CD8-positive, alpha-beta memory T cell (primary cell): ENCODE results near the gene MAPRE2. TPM values are rescaled to one million over a fixed set of nuclear protein-coding genes. Genes with fewer than 3 reads are reported as not detected.

Experiments used
- CTCF ChIA-PET: fragments of 350-600 bp; sonication (Branson Sonifier 250); formaldehyde crosslinking; loops from one replicate; lab custom pipeline; 2021; ENCODE audit warnings: antibody characterized with exemption; lab: Charles Lee
- POLR2A ChIA-PET: fragments of 350-600 bp; sonication (Branson Sonifier 250); formaldehyde crosslinking; loops from one replicate; lab custom pipeline; 2021; ENCODE audit warnings: antibody characterized with exemption; lab: Charles Lee
- DNase-seq, 5 donors: peaks; one replicate each; pipeline versions ENCODE4 v3.0.0 to v3.0.0-alpha.2; 2020 to 2022; ENCODE audit warnings: mixed read lengths in 1 of 5
- H3K27ac ChIP-seq: one replicate; pipeline ENCODE4 v1.7.0; 2013; ENCODE audit warnings: low read depth, mild to moderate bottlenecking, low read length, moderate library complexity
- H3K27me3 ChIP-seq: 2 replicates; pipeline ENCODE4 v1.7.0; 2013; ENCODE audit warnings: low read length, mild to moderate bottlenecking; ENCODE audit not compliant: insufficient read depth, poor library complexity, severe bottlenecking
- H3K36me3 ChIP-seq: 2 replicates; pipeline ENCODE4 v1.7.0; 2013; ENCODE audit warnings: mild to moderate bottlenecking, low read length, moderate library complexity; ENCODE audit not compliant: insufficient read depth
- H3K4me1 ChIP-seq: 2 replicates; pipeline ENCODE4 v1.7.0; 2013; ENCODE audit warnings: mild to moderate bottlenecking, low read length, moderate library complexity; ENCODE audit not compliant: insufficient read depth
- H3K4me3 ChIP-seq: 2 replicates; pipeline ENCODE4 v1.7.0; 2013; ENCODE audit warnings: mild to moderate bottlenecking, low read length
- H3K9me3 ChIP-seq: 2 replicates; pipeline ENCODE4 v1.7.0; 2013; ENCODE audit warnings: mild to moderate bottlenecking, low read length
- H3K27ac Mint-ChIP-seq, 8 donors: one replicate each; pipeline ENCODE4 v1.8.0; 2020 to 2021; ENCODE audit warnings: mixed read lengths in 8 of 8, mild to moderate bottlenecking in 6 of 8, inconsistent platforms in 3 of 8, moderate library complexity in 3 of 8
- H3K27me3 Mint-ChIP-seq, 2 donors: one replicate each; pipeline ENCODE4 v1.8.0; 2020 to 2021; ENCODE audit warnings: mixed read lengths in 2 of 2, mild to moderate bottlenecking in 1 of 2, moderate library complexity in 1 of 2
- H3K36me3 Mint-ChIP-seq, 3 donors: one replicate each; pipeline ENCODE4 v1.8.0; 2020 to 2021; ENCODE audit warnings: mixed read lengths in 3 of 3, inconsistent platforms in 1 of 3, mild to moderate bottlenecking in 1 of 3
- H3K4me1 Mint-ChIP-seq, 3 donors: one replicate each; pipeline ENCODE4 v1.8.0; 2020 to 2021; ENCODE audit warnings: mixed read lengths in 3 of 3, inconsistent platforms in 1 of 3, mild to moderate bottlenecking in 1 of 3
- H3K4me3 Mint-ChIP-seq, 7 donors: one replicate each; pipeline ENCODE4 v1.8.0; 2020 to 2021; ENCODE audit warnings: mixed read lengths in 7 of 7, mild to moderate bottlenecking in 6 of 7, moderate library complexity in 4 of 7, inconsistent platforms in 2 of 7
- H3K9me3 Mint-ChIP-seq, 5 donors: one replicate each; pipeline ENCODE4 v1.8.0; 2020 to 2022; ENCODE audit warnings: mixed read lengths in 5 of 5, mild to moderate bottlenecking in 3 of 5, moderate library complexity in 2 of 5, inconsistent platforms in 1 of 5
- polyA plus RNA-seq: library from polyadenylated mRNA; unstranded; fragments of 300-500 nt; fragmentation: Illumina TruSeq; gene quantifications from one replicate; pipeline ENCODE4 v1.2.3, GENCODE V29; 2021
- total RNA-seq, 2 experiments: library from RNA; stranded (reverse); gene quantifications; one replicate each; pipeline ENCODE4 v1.2.3, GENCODE V29; 2021

MAPRE2 gene
- total and polyA plus RNA-seq, 3 experiments from 2014 or later: 38.5 to 80.4 (median 38.6) TPM

- POLR2A ChIA-PET: no interaction called here
Observed at GRCh38 chr18:35121038-35121437, 79.8 kb downstream of the MAPRE2 start.

GRCh38 chr18:35121531-35121930 is 80.3 kb downstream of the MAPRE2 start:
- Histone ChIP-seq H3K9me3 (no peaks in the 10 kb centered on the region), H3K4me3 (no peak overlapping the region), H3K27ac (no peak overlapping the region), H3K4me1 (peaks cover 4% of the 10 kb centered on the region), H3K27me3 (no peaks in the 10 kb centered on the region), H3K36me3 (peaks cover under 1% of the 10 kb centered on the region)
- H3K27ac Mint-ChIP-seq: peak overlapping the region in 4 of 8 donors; percentile 2 to 62 (median 36)
- H3K36me3 Mint-ChIP-seq: peaks cover 0 to 40% (median 13%) of the 10 kb centered on the region in 3 donors
- DNase-seq: no peak
- H3K4me3 Mint-ChIP-seq: no peak overlapping the region
- CTCF ChIA-PET: no interaction called here
- H3K9me3 Mint-ChIP-seq: no peaks in the 10 kb centered on the region
- peaks cover 55 to 75% (median 65%) of the 10 kb centered on the region in 3 donors for H3K4me1 Mint-ChIP-seq
- POLR2A ChIA-PET: no interaction called here
- H3K27me3 Mint-ChIP-seq: no peaks in the 10 kb centered on the region

More at GRCh38 chr18:35121038-35121437, 79.8 kb downstream of the MAPRE2 start:
- Histone ChIP-seq H3K36me3 (no peaks in the 10 kb centered on the region), H3K9me3 (no peaks in the 10 kb centered on the region), H3K4me1 (peaks cover 8% of the 10 kb centered on the region), H3K27me3 (no peaks in the 10 kb centered on the region), H3K27ac (no peak overlapping the region), H3K4me3 (no peak overlapping the region)
- Mint-ChIP-seq H3K4me1 (peaks cover 59 to 80% (median 70%) of the 10 kb centered on the region in 3 donors), H3K27me3 (no peaks in the 10 kb centered on the region), H3K27ac (peak overlapping the region in 2 of 8 donors; percentile 53 to 55), H3K36me3 (peaks cover 0 to 40% (median 14%) of the 10 kb centered on the region in 3 donors), H3K9me3 (no peaks in the 10 kb centered on the region), H3K4me3 (no peak overlapping the region)
- CTCF ChIA-PET: no interaction called here
- DNase-seq: no peak

- Histone ChIP-seq H3K4me3 (no peak overlapping the region), H3K9me3 (no peaks in the 10 kb centered on the region), H3K4me1 (no peaks in the 10 kb centered on the region), H3K27me3 (no peaks in the 10 kb centered on the region), H3K36me3 (peaks cover 12% of the 10 kb centered on the region), H3K27ac (no peak overlapping the region)
- Mint-ChIP-seq H3K27ac (peak overlapping the region in 5 of 8 donors; percentile 2 to 88 (median 53)), H3K36me3 (peaks cover 0 to 43% (median 12%) of the 10 kb centered on the region in 3 donors), H3K4me3 (no peak overlapping the region), H3K27me3 (no peaks in the 10 kb centered on the region), H3K9me3 (no peaks in the 10 kb centered on the region), H3K4me1 (peaks cover 44 to 63% (median 53%) of the 10 kb centered on the region in 3 donors)
- ChIA-PET POLR2A (no interaction called here), CTCF (interaction anchor here (0.8 to 1.5 kb wide), 3 partner anchors 37 to 96 kb away, joined by 3 read pairs; no protein-coding TSS in a partner anchor)
- peak in 1 of 5 donors; percentile 27 for DNase-seq
Observed at GRCh38 chr18:35122586-35123224, 81.5 kb downstream of the MAPRE2 start.

- H3K4me3 Mint-ChIP-seq: no peak overlapping the region
- ChIA-PET CTCF (no interaction called here), POLR2A (no interaction called here)
- no peaks in the 10 kb centered on the region for H3K9me3 Mint-ChIP-seq
- H3K4me3 ChIP-seq: no peak overlapping the region
- peaks cover 42 to 52% (median 43%) of the 10 kb centered on the region in 3 donors for H3K4me1 Mint-ChIP-seq
- no peak overlapping the region for H3K27ac ChIP-seq
- no peaks in the 10 kb centered on the region for H3K4me1 ChIP-seq
- no peaks in the 10 kb centered on the region for H3K27me3 ChIP-seq
- H3K36me3 Mint-ChIP-seq: peaks cover 0 to 50% (median 14%) of the 10 kb centered on the region in 3 donors
- H3K36me3 ChIP-seq: peaks cover 17% of the 10 kb centered on the region
- H3K27ac Mint-ChIP-seq: peak overlapping the region in 5 of 8 donors; percentile 17 to 61 (median 37)
- no peak for DNase-seq
- peaks cover 0 to under 1% of the 10 kb centered on the region in 2 donors for H3K27me3 Mint-ChIP-seq
- H3K9me3 ChIP-seq: no peaks in the 10 kb centered on the region
Observed at GRCh38 chr18:35123811-35124210, 82.6 kb downstream of the MAPRE2 start.

GRCh38 chr18:35127201-35127600 is 86.0 kb downstream of the MAPRE2 start:
- Mint-ChIP-seq H3K27me3 (peaks cover 0 to 2% of the 10 kb centered on the region in 2 donors), H3K9me3 (no peaks in the 10 kb centered on the region), H3K36me3 (peaks cover 0 to 76% (median 22%) of the 10 kb centered on the region in 3 donors), H3K4me1 (peaks cover 19 to 24% (median 19%) of the 10 kb centered on the region in 3 donors), H3K4me3 (peak overlapping the region in 1 of 7 donors; percentile 56), H3K27ac (peak overlapping the region in 2 of 8 donors; percentile 47 to 57)
- H3K27ac ChIP-seq: no peak overlapping the region
- DNase-seq: no peak
- H3K4me1 ChIP-seq: no peaks in the 10 kb centered on the region
- no peaks in the 10 kb centered on the region for H3K9me3 ChIP-seq
- H3K36me3 ChIP-seq: peaks cover 44% of the 10 kb centered on the region
- H3K27me3 ChIP-seq: no peaks in the 10 kb centered on the region
- POLR2A ChIA-PET: no interaction called here
- CTCF ChIA-PET: interaction anchor here (1.1 to 2.0 kb wide), 3 partner anchors 23 to 100 kb away, joined by 3 to 7 read pairs (median 3); no protein-coding TSS in a partner anchor
- no peak overlapping the region for H3K4me3 ChIP-seq

GRCh38 chr18:35128675-35129074 is 87.5 kb downstream of the MAPRE2 start:
- no peaks in the 10 kb centered on the region for H3K4me1 ChIP-seq
- Mint-ChIP-seq H3K36me3 (peaks cover 2 to 83% (median 24%) of the 10 kb centered on the region in 3 donors), H3K27ac (peak overlapping the region in 3 of 8 donors; percentile 3 to 66 (median 38)), H3K4me3 (no peak overlapping the region), H3K9me3 (no peaks in the 10 kb centered on the region), H3K4me1 (peaks cover 7 to 12% (median 8%) of the 10 kb centered on the region in 3 donors), H3K27me3 (peaks cover 0 to 2% of the 10 kb centered on the region in 2 donors)
- H3K36me3 ChIP-seq: peaks cover 46% of the 10 kb centered on the region
- no peak overlapping the region for H3K27ac ChIP-seq
- no peak for DNase-seq
- ChIA-PET POLR2A (no interaction called here), CTCF (no interaction called here)
- no peaks in the 10 kb centered on the region for H3K9me3 ChIP-seq
- H3K27me3 ChIP-seq: no peaks in the 10 kb centered on the region
- no peak overlapping the region for H3K4me3 ChIP-seq

- H3K27ac Mint-ChIP-seq: peak overlapping the region in 7 of 8 donors; percentile 17 to 90 (median 45)
- H3K9me3 Mint-ChIP-seq: no peaks in the 10 kb centered on the region
- H3K4me3 Mint-ChIP-seq: no peak overlapping the region
- peaks cover 0 to 7% (median 0%) of the 10 kb centered on the region in 3 donors for H3K4me1 Mint-ChIP-seq
- no peaks in the 10 kb centered on the region for H3K27me3 ChIP-seq
- H3K36me3 ChIP-seq: peaks cover 54% of the 10 kb centered on the region
- no peaks in the 10 kb centered on the region for H3K9me3 ChIP-seq
- peaks cover 4 to 91% (median 24%) of the 10 kb centered on the region in 3 donors for H3K36me3 Mint-ChIP-seq
- no peak overlapping the region for H3K27ac ChIP-seq
- no peaks in the 10 kb centered on the region for H3K4me1 ChIP-seq
- POLR2A ChIA-PET: no interaction called here
- DNase-seq: no peak
- CTCF ChIA-PET: interaction anchor here (1.1 kb wide), 1 partner anchor 13 kb away, joined by 3 read pairs; no protein-coding TSS in a partner anchor
- H3K27me3 Mint-ChIP-seq: peaks cover 0 to 2% of the 10 kb centered on the region in 2 donors
- H3K4me3 ChIP-seq: no peak overlapping the region
Observed at GRCh38 chr18:35130236-35130635, 89.0 kb downstream of the MAPRE2 start.

- Histone ChIP-seq H3K36me3 (peaks cover 54% of the 10 kb centered on the region), H3K27ac (no peak overlapping the region), H3K4me3 (no peak overlapping the region), H3K4me1 (no peaks in the 10 kb centered on the region), H3K9me3 (no peaks in the 10 kb centered on the region), H3K27me3 (no peaks in the 10 kb centered on the region)
- peaks cover 0 to 4% (median 0%) of the 10 kb centered on the region in 3 donors for H3K4me1 Mint-ChIP-seq
- CTCF ChIA-PET: no interaction called here
- no peak overlapping the region for H3K4me3 Mint-ChIP-seq
- H3K9me3 Mint-ChIP-seq: no peaks in the 10 kb centered on the region
- POLR2A ChIA-PET: no interaction called here
- H3K36me3 Mint-ChIP-seq: peaks cover 4 to 99% (median 30%) of the 10 kb centered on the region in 3 donors
- H3K27ac Mint-ChIP-seq: peak overlapping the region in 5 of 8 donors; percentile 11 to 55 (median 45)
- H3K27me3 Mint-ChIP-seq: peaks cover 0 to 2% of the 10 kb centered on the region in 2 donors
- no peak for DNase-seq
Observed at GRCh38 chr18:35131387-35132020, 90.3 kb downstream of the MAPRE2 start.
